HepG2 (cell line): ENCODE data around the gene SAYSD1. TPM values are rescaled to one million over a fixed set of nuclear protein-coding genes. Genes with fewer than 3 reads are reported as not detected.

Experiments
- ATAC-seq: fragments of 200-7000 bp; cut with Tn5 transposase; 3 replicates; pipeline ENCODE4 v1.9.1; 2020; ENCODE audit warnings: mild to moderate bottlenecking, moderate library complexity
- BruUV-seq: library from RNA; stranded (reverse); fragments of 400-500 nt; replicated peaks from 2 replicates; lab custom pipeline; 2021; lab: Mats Ljungman, UMichigan
- CTCF ChIA-PET: fragments of 300-600 bp; formaldehyde crosslinking; extraction: SDS; loops from one replicate; lab custom pipeline; 2021; ENCODE audit warnings: low total read pairs, inconsistent platforms, low intra/inter-chr PET ratio; lab: Yijun Ruan, JAX
- POLR2A ChIA-PET: fragments of 350-600 bp; sonication (Branson Sonifier 250); formaldehyde crosslinking; loops from one replicate; lab custom pipeline; 2020; ENCODE audit warnings: antibody characterized with exemption, inconsistent platforms; lab: Yijun Ruan, JAX
- DNase-seq: peaks from one replicate; pipeline ENCODE4 v3.0.0-alpha.2; 2015; ENCODE audit warnings: low spot score
- FAIRE-seq: peaks from 3 replicates; lab custom pipeline; 2011; peaks lifted over from hg19 to GRCh38; lab: Jason Lieb, UNC
- H2AFZ ChIP-seq: one replicate; pipeline ENCODE4 v1.6.1; 2011; ENCODE audit warnings: low read length, inconsistent platforms
- H3K27ac ChIP-seq: fragments of 300-600 bp; 3 replicates; pipeline ENCODE4 v1.8.0; 2011; ENCODE audit warnings: mixed run types, mild to moderate bottlenecking, mixed read lengths, low read length, inconsistent platforms; ENCODE audit not compliant: insufficient read depth; ENCODE audit errors: extremely low read length
- H3K27me3 ChIP-seq, 2 experiments: fragments of 200-600 bp in 1 of 2; 2 replicates in 1 of 2; 3 replicates in 1 of 2; pipeline versions ENCODE4 v1.6.0 to v1.8.0; 2011; ENCODE audit warnings: low read length in 2 of 2, mild to moderate bottlenecking in 2 of 2, moderate library complexity in 2 of 2, inconsistent platforms in 1 of 2; ENCODE audit not compliant: insufficient read depth in 2 of 2, control insufficient read depth in 1 of 2
- H3K36me3 ChIP-seq, 2 experiments: fragments of 200-600 bp in 1 of 2; replicated peaks in 1 of 2; 2 replicates in 1 of 2; 3 replicates in 1 of 2; pipeline versions ENCODE4 v1.5.1 to v1.8.0; 2011; ENCODE audit warnings: low read length in 2 of 2, inconsistent platforms in 1 of 2; ENCODE audit not compliant: insufficient read depth in 2 of 2, control insufficient read depth in 1 of 2
- H3K4me1 ChIP-seq: 2 replicates; pipeline ENCODE4 v1.5.1; 2012; ENCODE audit warnings: low read length, inconsistent platforms; ENCODE audit not compliant: insufficient read depth
- H3K4me2 ChIP-seq: 2 replicates; pipeline ENCODE4 v1.6.0; 2011; ENCODE audit warnings: low read depth, low read length, inconsistent platforms
- H3K4me3 ChIP-seq, 3 experiments: fragments of 200-600 bp in 1 of 3; sonication (generic), shearing (Covaris generic) in 1 of 3; replicated peaks in 1 of 3; 2 replicates each; pipeline ENCODE4 v1.5.1; 2011 to 2016; ENCODE audit warnings: low read length in 3 of 3, inconsistent platforms in 2 of 3, low read depth in 2 of 3, mild to moderate bottlenecking in 2 of 3, control low read depth in 1 of 3, mixed read lengths in 1 of 3; ENCODE audit not compliant: insufficient read depth in 1 of 3
- H3K79me2 ChIP-seq: one replicate; pipeline ENCODE4 v1.6.1; 2011; ENCODE audit warnings: low read length, inconsistent platforms; ENCODE audit not compliant: insufficient read depth
- H3K9ac ChIP-seq: 2 replicates; pipeline ENCODE4 v1.6.0; 2011; ENCODE audit warnings: mild to moderate bottlenecking, low read depth, low read length, inconsistent platforms; ENCODE audit not compliant: insufficient read depth
- H3K9me3 ChIP-seq: 2 replicates; pipeline ENCODE4 v1.5.1; 2012; ENCODE audit warnings: mild to moderate bottlenecking, low read length
- H4K20me1 ChIP-seq: 2 replicates; pipeline ENCODE4 v1.6.0; 2011; ENCODE audit warnings: inconsistent platforms, mild to moderate bottlenecking, low read length, moderate library complexity; ENCODE audit not compliant: insufficient read depth
- ARID2 ChIP-seq: sonication (generic); formaldehyde crosslinking; IDR thresholded peaks from 2 replicates; pipeline ENCODE4 v1.8.1; 2022; ENCODE audit warnings: mild to moderate bottlenecking, missing genetic modification reagents, borderline replicate concordance
- CTCF ChIP-seq: sonication (generic); formaldehyde crosslinking; IDR thresholded peaks from 2 replicates; pipeline ENCODE4 v1.5.0; 2020; ENCODE audit warnings: mild to moderate bottlenecking, missing genetic modification reagents, moderate library complexity
- KLF6 ChIP-seq: IDR thresholded peaks from 2 replicates; pipeline ENCODE4 v1.8.0; 2016; ENCODE audit warnings: missing biosample characterization, missing genetic modification reagents
- NFAT5 ChIP-seq: sonication (generic); formaldehyde crosslinking; IDR thresholded peaks from 2 replicates; pipeline ENCODE4 v1.4.0; 2020; ENCODE audit warnings: missing genetic modification reagents
- PBX2 ChIP-seq: IDR thresholded peaks from 2 replicates; pipeline ENCODE4 v1.6.1; 2016; ENCODE audit warnings: control low read depth
- PRDM4 ChIP-seq: sonication (generic); formaldehyde crosslinking; IDR thresholded peaks from 2 replicates; pipeline ENCODE4 v1.9.0; 2021; ENCODE audit warnings: missing genetic modification reagents, borderline replicate concordance
- REPIN1 ChIP-seq: sonication (generic); formaldehyde crosslinking; IDR thresholded peaks from 2 replicates; pipeline ENCODE4 v1.8.0; 2022; ENCODE audit warnings: missing genetic modification reagents, low read depth, mild to moderate bottlenecking, borderline replicate concordance
- RXRB ChIP-seq: IDR thresholded peaks from 2 replicates; pipeline ENCODE4 v1.6.1; 2016; ENCODE audit warnings: borderline replicate concordance, missing genetic modification reagents, missing compliant biosample characterization
- SRF ChIP-seq: IDR thresholded peaks from 2 replicates; pipeline ENCODE4 v1.6.1; 2011; ENCODE audit warnings: mild to moderate bottlenecking, low read depth, low read length, moderate library complexity
- ZNF660 ChIP-seq: sonication (generic); formaldehyde crosslinking; IDR thresholded peaks from 2 replicates; pipeline ENCODE4 v1.5.1; 2020; ENCODE audit warnings: mild to moderate bottlenecking, low read depth, missing genetic modification reagents, borderline replicate concordance
- ZNF737 ChIP-seq: sonication (generic); formaldehyde crosslinking; IDR thresholded peaks from 2 replicates; pipeline ENCODE4 v1.5.0; 2020; ENCODE audit warnings: missing genetic modification reagents, mild to moderate bottlenecking, borderline replicate concordance
- WGBS: methylation state at CpG from one replicate; pipeline ENCODE4 v1.1.6; 2017; ENCODE audit warnings: low lambda C conversion rate; 5-methylcytosine and 5-hydroxymethylcytosine counted together
- in situ Hi-C: cut with HindIII; loops from 2 replicates; pipeline ENCODE4 v1.10.0; 2017; ENCODE audit warnings: low pct_unique_long_range_greater_than_20kb; ENCODE audit not compliant: extremely low pct_ligation_motif_present
- intact Hi-C: fragments of 100-400 bp; cut with micrococcal nuclease; formaldehyde crosslinking; loops from one replicate; pipeline ENCODE4 v1.10.0; 2022; ENCODE audit not compliant: unreplicated experiment
- polyA plus RNA-seq, 8 experiments: library from polyadenylated mRNA; depleted of rRNA in 3 of 8; stranded (reverse) in 7 of 8; unstranded in 1 of 8; fragments of >200 nt; fragmentation: Illumina TruSeq in 4 of 8; extraction: Trizol in 4 of 8; gene quantifications; 2 replicates each; pipeline versions ENCODE4 v1.2.1 to v1.2.3, GENCODE V29; 2011 to 2016; ENCODE audit warnings: low read depth in 4 of 8, missing spikeins in 1 of 8, mixed read lengths in 1 of 8; ENCODE audit not compliant: insufficient read depth in 1 of 8
- total RNA-seq, 5 experiments: library from RNA; depleted of rRNA; stranded (reverse); fragments of >200 nt; fragmentation: Illumina TruSeq; extraction: Trizol; gene quantifications; 2 replicates each; pipeline ENCODE4 v1.2.3, GENCODE V29; 2016; ENCODE audit warnings: low read depth in 1 of 5

SAYSD1 gene
- total and polyA plus RNA-seq, 2 of the 13 experiments (the other 11 are each of a cell fraction or from before 2014, with no cell fraction given): 10.1 to 16.0 TPM

GRCh38 chr6:39102071-39102820 is 12.7 kb downstream of the SAYSD1 start (continued):
- TF ChIP-seq PBX2 (CRISPR knock-in tag) (no peak), RXRB (no peak), CTCF (peak; percentile 70), REPIN1 (CRISPR knock-in tag) (no peak), ARID2 (CRISPR knock-in tag) (no peak), ZNF660 (CRISPR knock-in tag) (no peak)

- POLR2A ChIA-PET: interaction anchor here (3.0 kb wide), 1 partner anchor 14 kb away, joined by 13 read pairs; the partner anchor contains the start of gene SAYSD1
- Histone ChIP-seq H3K79me2 (no peaks in the 10 kb centered on the region), H2AFZ (no peak overlapping the region), H3K4me3 (no peak overlapping the region), H3K36me3 (no peaks in the 10 kb centered on the region; a peak in 1 of 5 replicates), H3K27ac (no peak overlapping the region), H3K9me3 (no peaks in the 10 kb centered on the region), H4K20me1 (no peaks in the 10 kb centered on the region), H3K4me2 (no peak overlapping the region), H3K4me1 (no peaks in the 10 kb centered on the region), H3K27me3 (no peaks in the 10 kb centered on the region), H3K9ac (no peak overlapping the region)
- FAIRE-seq (no peak), DNase-seq (no peak), ATAC-seq (no peak)
- in situ Hi-C loops (loop anchor here (10.0 kb wide), 1 partner anchor 226 kb away; no protein-coding TSS in a partner anchor), intact Hi-C loops (loop anchor here (10.0 kb wide), 2 partner anchors 76 to 126 kb away; no protein-coding TSS in a partner anchor)
- CTCF ChIA-PET: no interaction called here
- WGBS: 18% methylated on average over 3 of the region's 3 CpGs
- BruUV-seq: no TSS peak
- TF ChIP-seq KLF6 (CRISPR knock-in tag): no peak
- no peak for TF ChIP-seq ZNF737 (CRISPR knock-in tag)
- no peak for TF ChIP-seq PRDM4 (CRISPR knock-in tag)
- no peak for TF ChIP-seq SRF
- no peak for TF ChIP-seq NFAT5
Measured at GRCh38 chr6:39100358-39100757, 14.6 kb downstream of the SAYSD1 start.
